GM23338 (cell line): ENCODE results near the gene MPZL1. TPM values are rescaled to one million over a fixed set of nuclear protein-coding genes. Genes with fewer than 3 reads are reported as not detected.

Source experiments
- ATAC-seq: fragments of 200-7000 bp; cut with Tn5 transposase; 3 replicates; pipeline ENCODE4 v1.9.1; 2020
- DNase-seq: peaks from one replicate; pipeline ENCODE4 v3.0.0-alpha.2; 2015; ENCODE audit warnings: low spot score
- H2AFZ ChIP-seq: fragments of 200-600 bp; sonication (generic); 2 replicates; pipeline ENCODE4 v1.8.0; 2016; ENCODE audit warnings: antibody characterized with exemption, mild to moderate bottlenecking, moderate library complexity
- H3F3A ChIP-seq: fragments of 200-600 bp; sonication (generic); replicated peaks from 2 replicates; pipeline ENCODE4 v1.8.0; 2017; ENCODE audit warnings: antibody characterized with exemption, mixed run types, low read depth
- H3K27ac ChIP-seq: fragments of 200-600 bp; sonication (generic); 2 replicates; pipeline ENCODE4 v1.6.1; 2016; ENCODE audit warnings: low read depth
- H3K27me3 ChIP-seq: fragments of 200-600 bp; sonication (generic); 2 replicates; pipeline ENCODE4 v1.8.0; 2016; ENCODE audit warnings: mild to moderate bottlenecking, mixed run types, moderate library complexity; ENCODE audit not compliant: insufficient read depth
- H3K36me3 ChIP-seq: fragments of 200-600 bp; sonication (generic); 2 replicates; pipeline ENCODE4 v1.8.0; 2016; ENCODE audit warnings: mild to moderate bottlenecking; ENCODE audit not compliant: insufficient read depth
- H3K4me1 ChIP-seq: fragments of 200-600 bp; sonication (generic); 2 replicates; pipeline ENCODE4 v1.8.0; 2016; ENCODE audit warnings: mild to moderate bottlenecking, moderate library complexity; ENCODE audit not compliant: insufficient read depth
- H3K4me2 ChIP-seq: fragments of 200-600 bp; sonication (generic); 2 replicates; pipeline ENCODE4 v1.7.1; 2017; ENCODE audit warnings: mixed run types
- H3K4me3 ChIP-seq: fragments of 200-600 bp; sonication (generic); 2 replicates; pipeline ENCODE4 v1.6.1; 2016; ENCODE audit warnings: mixed run types
- H3K79me2 ChIP-seq: fragments of 200-600 bp; sonication (generic); replicated peaks from 2 replicates; pipeline ENCODE4 v1.8.0; 2017; ENCODE audit warnings: mild to moderate bottlenecking; ENCODE audit not compliant: insufficient read depth
- H3K9me2 ChIP-seq: fragments of 200-600 bp; sonication (generic); 2 replicates; pipeline ENCODE4 v1.8.0; 2017; ENCODE audit not compliant: insufficient read depth
- H4K20me1 ChIP-seq: fragments of 200-600 bp; sonication (generic); replicated peaks from 2 replicates; pipeline ENCODE4 v1.8.0; 2017; ENCODE audit warnings: mild to moderate bottlenecking; ENCODE audit not compliant: insufficient read depth
- H3K27ac Mint-ChIP-seq: 2 replicates; pipeline ENCODE4 v1.8.0; 2020; ENCODE audit warnings: inconsistent platforms, mild to moderate bottlenecking, moderate library complexity, mixed read lengths
- H3K27me3 Mint-ChIP-seq: 3 replicates; pipeline ENCODE4 v1.8.0; 2022; ENCODE audit warnings: low read depth, mild to moderate bottlenecking, moderate library complexity, mixed read lengths, inconsistent platforms; ENCODE audit not compliant: insufficient read depth, poor library complexity
- H3K36me3 Mint-ChIP-seq: 3 replicates; pipeline ENCODE4 v1.8.0; 2021; ENCODE audit warnings: low read depth, mild to moderate bottlenecking, inconsistent platforms, moderate library complexity, mixed read lengths
- H3K4me1 Mint-ChIP-seq: 3 replicates; pipeline ENCODE4 v1.8.0; 2020; ENCODE audit warnings: mild to moderate bottlenecking, inconsistent platforms, mixed read lengths
- H3K4me3 Mint-ChIP-seq: 3 replicates; pipeline ENCODE4 v1.8.0; 2021; ENCODE audit warnings: moderate library complexity, mild to moderate bottlenecking, inconsistent platforms, mixed read lengths
- H3K9me3 Mint-ChIP-seq: 3 replicates; pipeline ENCODE4 v1.8.0; 2020; ENCODE audit warnings: moderate library complexity, mild to moderate bottlenecking, inconsistent platforms, mixed read lengths
- CREB1 ChIP-seq: fragments of 250-450 bp; sonication (Bioruptor Pico); IDR thresholded peaks from 2 replicates; pipeline ENCODE4 v1.5.0; 2020; ENCODE audit warnings: low read depth, mild to moderate bottlenecking, moderate library complexity
- POLR2AphosphoS5 ChIP-seq: IDR thresholded peaks from 2 replicates; pipeline ENCODE4 v1.6.1; 2016; ENCODE audit warnings: antibody characterized with exemption, low read depth
- STAT1 ChIP-seq: IDR thresholded peaks from one replicate; pipeline ENCODE4 v1.6.1; 2016; ENCODE audit warnings: antibody characterized with exemption; ENCODE audit not compliant: unreplicated experiment
- ZNF114 ChIP-seq: fragments of 250-450 bp; sonication (Bioruptor Pico); IDR thresholded peaks from 2 replicates; pipeline ENCODE4 v1.5.0; 2020; ENCODE audit warnings: mild to moderate bottlenecking, moderate library complexity
- ZNF331 ChIP-seq: fragments of 250-450 bp; sonication (Bioruptor Pico); IDR thresholded peaks from 2 replicates; pipeline ENCODE4 v1.5.0; 2020; ENCODE audit warnings: low read depth, mild to moderate bottlenecking, moderate library complexity
- polyA plus RNA-seq: library from polyadenylated mRNA; unstranded; fragments of >200 nt; fragmentation: Nextera tagmentation; extraction: Ambion mirVana; gene quantifications from 2 replicates; pipeline ENCODE4 v1.2.1, GENCODE V29; 2016
- total RNA-seq: library from RNA; depleted of rRNA; stranded (reverse); fragments of >200 nt; shearing (Covaris generic); gene quantifications from 2 replicates; pipeline ENCODE4 v1.2.3, GENCODE V29; 2014
- TF ChIP-seq, protein P1 (sequence below): fragments of 250-450 bp; sonication (Bioruptor Pico); IDR thresholded peaks from 2 replicates; pipeline ENCODE4 v1.5.0; 2020; ENCODE audit warnings: mild to moderate bottlenecking, moderate library complexity
- TF ChIP-seq, protein P2 (sequence below): IDR thresholded peaks from 2 replicates; pipeline ENCODE4 v1.6.1; 2016; ENCODE audit warnings: antibody characterized with exemption
- TF ChIP-seq, protein P3 (sequence below), 2 experiments: fragments of 200-600 bp in 1 of 2; sonication (generic) in 1 of 2; conservative IDR thresholded peaks; 2 replicates each; pipeline versions ENCODE4 v1.5.1 to v1.6.1; 2016 to 2017; ENCODE audit warnings: antibody characterized with exemption in 2 of 2, low read depth in 2 of 2, mild to moderate bottlenecking in 2 of 2, moderate library complexity in 1 of 2

Gene MPZL1
- total and polyA plus RNA-seq, 2 experiments from 2014 or later: 35.1 to 85.1 TPM

DNA sequence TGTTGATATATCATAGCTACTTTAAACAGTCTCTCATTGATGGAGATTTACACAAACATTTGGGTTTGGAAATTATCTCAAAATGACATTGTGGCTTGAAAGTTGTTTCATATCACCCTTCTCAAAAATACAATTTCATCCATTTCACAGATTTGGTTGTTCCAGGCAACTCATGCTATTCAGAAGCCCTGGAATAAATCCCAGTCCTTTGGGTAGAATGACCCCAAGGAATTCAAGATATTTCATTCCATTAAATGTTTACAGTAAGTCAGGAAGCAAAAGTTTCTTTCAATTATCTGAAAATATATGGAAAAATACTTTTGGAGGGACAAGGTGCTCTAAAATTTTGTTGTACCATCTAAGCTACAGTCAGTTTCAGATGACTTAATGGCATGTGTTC, 27.1 kb downstream of the MPZL1 start (continued):
- TF ChIP-seq, protein P1, sequence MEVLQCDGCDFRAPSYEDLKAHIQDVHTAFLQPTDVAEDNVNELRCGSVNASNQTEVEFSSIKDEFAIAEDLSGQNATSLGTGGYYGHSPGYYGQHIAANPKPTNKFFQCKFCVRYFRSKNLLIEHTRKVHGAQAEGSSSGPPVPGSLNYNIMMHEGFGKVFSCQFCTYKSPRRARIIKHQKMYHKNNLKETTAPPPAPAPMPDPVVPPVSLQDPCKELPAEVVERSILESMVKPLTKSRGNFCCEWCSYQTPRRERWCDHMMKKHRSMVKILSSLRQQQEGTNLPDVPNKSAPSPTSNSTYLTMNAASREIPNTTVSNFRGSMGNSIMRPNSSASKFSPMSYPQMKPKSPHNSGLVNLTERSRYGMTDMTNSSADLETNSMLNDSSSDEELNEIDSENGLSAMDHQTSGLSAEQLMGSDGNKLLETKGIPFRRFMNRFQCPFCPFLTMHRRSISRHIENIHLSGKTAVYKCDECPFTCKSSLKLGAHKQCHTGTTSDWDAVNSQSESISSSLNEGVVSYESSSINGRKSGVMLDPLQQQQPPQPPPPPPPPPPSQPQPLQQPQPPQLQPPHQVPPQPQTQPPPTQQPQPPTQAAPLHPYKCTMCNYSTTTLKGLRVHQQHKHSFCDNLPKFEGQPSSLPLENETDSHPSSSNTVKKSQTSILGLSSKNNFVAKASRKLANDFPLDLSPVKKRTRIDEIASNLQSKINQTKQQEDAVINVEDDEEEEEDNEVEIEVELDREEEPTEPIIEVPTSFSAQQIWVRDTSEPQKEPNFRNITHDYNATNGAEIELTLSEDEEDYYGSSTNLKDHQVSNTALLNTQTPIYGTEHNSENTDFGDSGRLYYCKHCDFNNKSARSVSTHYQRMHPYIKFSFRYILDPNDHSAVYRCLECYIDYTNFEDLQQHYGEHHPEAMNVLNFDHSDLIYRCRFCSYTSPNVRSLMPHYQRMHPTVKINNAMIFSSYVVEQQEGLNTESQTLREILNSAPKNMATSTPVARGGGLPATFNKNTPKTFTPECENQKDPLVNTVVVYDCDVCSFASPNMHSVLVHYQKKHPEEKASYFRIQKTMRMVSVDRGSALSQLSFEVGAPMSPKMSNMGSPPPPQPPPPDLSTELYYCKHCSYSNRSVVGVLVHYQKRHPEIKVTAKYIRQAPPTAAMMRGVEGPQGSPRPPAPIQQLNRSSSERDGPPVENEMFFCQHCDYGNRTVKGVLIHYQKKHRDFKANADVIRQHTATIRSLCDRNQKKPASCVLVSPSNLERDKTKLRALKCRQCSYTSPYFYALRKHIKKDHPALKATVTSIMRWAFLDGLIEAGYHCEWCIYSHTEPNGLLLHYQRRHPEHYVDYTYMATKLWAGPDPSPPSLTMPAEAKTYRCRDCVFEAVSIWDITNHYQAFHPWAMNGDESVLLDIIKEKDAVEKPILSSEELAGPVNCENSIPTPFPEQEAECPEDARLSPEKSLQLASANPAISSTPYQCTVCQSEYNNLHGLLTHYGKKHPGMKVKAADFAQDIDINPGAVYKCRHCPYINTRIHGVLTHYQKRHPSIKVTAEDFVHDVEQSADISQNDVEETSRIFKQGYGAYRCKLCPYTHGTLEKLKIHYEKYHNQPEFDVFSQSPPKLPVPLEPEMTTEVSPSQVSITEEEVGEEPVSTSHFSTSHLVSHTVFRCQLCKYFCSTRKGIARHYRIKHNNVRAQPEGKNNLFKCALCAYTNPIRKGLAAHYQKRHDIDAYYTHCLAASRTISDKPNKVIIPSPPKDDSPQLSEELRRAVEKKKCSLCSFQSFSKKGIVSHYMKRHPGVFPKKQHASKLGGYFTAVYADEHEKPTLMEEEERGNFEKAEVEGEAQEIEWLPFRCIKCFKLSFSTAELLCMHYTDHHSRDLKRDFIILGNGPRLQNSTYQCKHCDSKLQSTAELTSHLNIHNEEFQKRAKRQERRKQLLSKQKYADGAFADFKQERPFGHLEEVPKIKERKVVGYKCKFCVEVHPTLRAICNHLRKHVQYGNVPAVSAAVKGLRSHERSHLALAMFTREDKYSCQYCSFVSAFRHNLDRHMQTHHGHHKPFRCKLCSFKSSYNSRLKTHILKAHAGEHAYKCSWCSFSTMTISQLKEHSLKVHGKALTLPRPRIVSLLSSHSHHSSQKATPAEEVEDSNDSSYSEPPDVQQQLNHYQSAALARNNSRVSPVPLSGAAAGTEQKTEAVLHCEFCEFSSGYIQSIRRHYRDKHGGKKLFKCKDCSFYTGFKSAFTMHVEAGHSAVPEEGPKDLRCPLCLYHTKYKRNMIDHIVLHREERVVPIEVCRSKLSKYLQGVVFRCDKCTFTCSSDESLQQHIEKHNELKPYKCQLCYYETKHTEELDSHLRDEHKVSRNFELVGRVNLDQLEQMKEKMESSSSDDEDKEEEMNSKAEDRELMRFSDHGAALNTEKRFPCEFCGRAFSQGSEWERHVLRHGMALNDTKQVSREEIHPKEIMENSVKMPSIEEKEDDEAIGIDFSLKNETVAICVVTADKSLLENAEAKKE (CRISPR knock-in tag): no peak
- no peak for TF ChIP-seq CREB1 (CRISPR knock-in tag)

DNA sequence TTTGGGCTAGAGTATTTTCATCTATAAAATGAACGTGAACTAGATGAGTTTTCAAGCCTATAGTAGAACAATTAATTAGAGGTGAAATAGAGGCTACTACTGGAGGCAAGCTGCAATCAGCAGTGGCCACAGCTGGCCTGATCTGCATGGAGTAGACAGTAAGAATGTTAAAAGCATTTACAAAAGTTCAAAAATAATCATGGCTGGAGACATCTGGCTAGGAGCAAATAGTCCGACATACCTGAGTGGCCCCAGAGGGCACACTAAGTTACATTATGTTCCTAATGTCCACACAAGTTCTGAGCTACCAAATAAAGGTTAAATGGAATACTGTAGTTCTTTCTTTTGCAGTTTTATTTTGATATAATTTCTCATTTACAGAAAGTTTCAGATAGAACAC, 28.0 kb downstream of the MPZL1 start:
- H3K27me3 ChIP-seq: no peaks in the 10 kb centered on the region
- no peak for DNase-seq
- H3K4me1 Mint-ChIP-seq: peaks cover 12% of the 10 kb centered on the region
- no peak overlapping the region for H3K27ac ChIP-seq
- H3K79me2 ChIP-seq: peaks cover 99% of the 10 kb centered on the region
- no peak overlapping the region for H3K27ac Mint-ChIP-seq
- no peak overlapping the region for H2AFZ ChIP-seq
- H3K4me3 ChIP-seq: no peak overlapping the region
- no peaks in the 10 kb centered on the region for H3K9me3 Mint-ChIP-seq
- H3K9me2 ChIP-seq: no peaks in the 10 kb centered on the region
- H3K4me1 ChIP-seq: peaks cover 10% of the 10 kb centered on the region; the same call in 1 of the 2 replicates
- H3K36me3 Mint-ChIP-seq: no peaks in the 10 kb centered on the region
- H4K20me1 ChIP-seq: peaks cover 21% of the 10 kb centered on the region
- no peak overlapping the region for H3K4me2 ChIP-seq
- no peaks in the 10 kb centered on the region for H3K27me3 Mint-ChIP-seq
- H3K4me3 Mint-ChIP-seq: no peak overlapping the region
- no peaks in the 10 kb centered on the region for H3F3A ChIP-seq
- no peak for ATAC-seq
- H3K36me3 ChIP-seq: no peaks in the 10 kb centered on the region
- TF ChIP-seq, protein P2, sequence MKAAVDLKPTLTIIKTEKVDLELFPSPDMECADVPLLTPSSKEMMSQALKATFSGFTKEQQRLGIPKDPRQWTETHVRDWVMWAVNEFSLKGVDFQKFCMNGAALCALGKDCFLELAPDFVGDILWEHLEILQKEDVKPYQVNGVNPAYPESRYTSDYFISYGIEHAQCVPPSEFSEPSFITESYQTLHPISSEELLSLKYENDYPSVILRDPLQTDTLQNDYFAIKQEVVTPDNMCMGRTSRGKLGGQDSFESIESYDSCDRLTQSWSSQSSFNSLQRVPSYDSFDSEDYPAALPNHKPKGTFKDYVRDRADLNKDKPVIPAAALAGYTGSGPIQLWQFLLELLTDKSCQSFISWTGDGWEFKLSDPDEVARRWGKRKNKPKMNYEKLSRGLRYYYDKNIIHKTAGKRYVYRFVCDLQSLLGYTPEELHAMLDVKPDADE: no peak
- TF ChIP-seq POLR2AphosphoS5 (no peak), ZNF331 (no peak), STAT1 (no peak), ZNF114 (CRISPR knock-in tag) (no peak)
- TF ChIP-seq, protein P3, sequence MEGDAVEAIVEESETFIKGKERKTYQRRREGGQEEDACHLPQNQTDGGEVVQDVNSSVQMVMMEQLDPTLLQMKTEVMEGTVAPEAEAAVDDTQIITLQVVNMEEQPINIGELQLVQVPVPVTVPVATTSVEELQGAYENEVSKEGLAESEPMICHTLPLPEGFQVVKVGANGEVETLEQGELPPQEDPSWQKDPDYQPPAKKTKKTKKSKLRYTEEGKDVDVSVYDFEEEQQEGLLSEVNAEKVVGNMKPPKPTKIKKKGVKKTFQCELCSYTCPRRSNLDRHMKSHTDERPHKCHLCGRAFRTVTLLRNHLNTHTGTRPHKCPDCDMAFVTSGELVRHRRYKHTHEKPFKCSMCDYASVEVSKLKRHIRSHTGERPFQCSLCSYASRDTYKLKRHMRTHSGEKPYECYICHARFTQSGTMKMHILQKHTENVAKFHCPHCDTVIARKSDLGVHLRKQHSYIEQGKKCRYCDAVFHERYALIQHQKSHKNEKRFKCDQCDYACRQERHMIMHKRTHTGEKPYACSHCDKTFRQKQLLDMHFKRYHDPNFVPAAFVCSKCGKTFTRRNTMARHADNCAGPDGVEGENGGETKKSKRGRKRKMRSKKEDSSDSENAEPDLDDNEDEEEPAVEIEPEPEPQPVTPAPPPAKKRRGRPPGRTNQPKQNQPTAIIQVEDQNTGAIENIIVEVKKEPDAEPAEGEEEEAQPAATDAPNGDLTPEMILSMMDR (conservative IDR thresholded peaks at IDR 0.05; ENCODE audit: low read depth in 2 of 2): no peak
